ENCODE results near the gene MED27.

- TF ChIP-seq ISL2 (CRISPR knock-in tag; IDR thresholded peaks at IDR 0.05) (no peak), FOXK2 (IDR thresholded peaks at IDR 0.05) (no peak), BHLHE40 (IDR thresholded peaks at IDR 0.05; ENCODE audit: low read length) (no peak), CBX2 (IDR thresholded peaks at IDR 0.05; ENCODE audit: low read depth, low read length) (no peak), CBX2 (CRISPR knock-in tag; IDR thresholded peaks at IDR 0.05; ENCODE audit: low read depth) (no peak), AFF4 (CRISPR knock-in tag; IDR thresholded peaks at IDR 0.05) (no peak), SP2 (CRISPR knock-in tag; IDR thresholded peaks at IDR 0.05) (no peak), CEBPG (CRISPR knock-in tag; IDR thresholded peaks at IDR 0.05) (no peak), BCL6 (CRISPR knock-in tag; IDR thresholded peaks at IDR 0.05) (no peak), ZKSCAN8 (CRISPR knock-in tag; IDR thresholded peaks at IDR 0.05; ENCODE audit: borderline replicate concordance) (no peak), ZFP36 (IDR thresholded peaks at IDR 0.05; ENCODE audit: borderline replicate concordance, low read depth, low read length, partially characterized antibody) (no peak), CBX5 (CRISPR knock-in tag; IDR thresholded peaks at IDR 0.05; ENCODE audit: borderline replicate concordance) (no peak)
- TF ChIP-seq, protein P1, sequence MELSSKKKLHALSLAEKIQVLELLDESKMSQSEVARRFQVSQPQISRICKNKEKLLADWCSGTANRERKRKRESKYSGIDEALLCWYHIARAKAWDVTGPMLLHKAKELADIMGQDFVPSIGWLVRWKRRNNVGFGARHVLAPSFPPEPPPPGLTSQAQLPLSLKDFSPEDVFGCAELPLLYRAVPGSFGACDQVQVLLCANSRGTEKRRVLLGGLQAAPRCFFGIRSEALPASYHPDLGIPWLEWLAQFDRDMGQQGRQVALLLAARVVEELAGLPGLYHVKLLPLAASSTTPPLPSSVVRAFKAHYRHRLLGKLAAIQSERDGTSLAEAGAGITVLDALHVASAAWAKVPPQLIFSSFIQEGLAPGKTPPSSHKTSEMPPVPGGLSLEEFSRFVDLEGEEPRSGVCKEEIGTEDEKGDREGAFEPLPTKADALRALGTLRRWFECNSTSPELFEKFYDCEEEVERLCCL (CRISPR knock-in tag; IDR thresholded peaks at IDR 0.05; ENCODE audit: borderline replicate concordance), result no peak
- TF ChIP-seq, protein P2, sequence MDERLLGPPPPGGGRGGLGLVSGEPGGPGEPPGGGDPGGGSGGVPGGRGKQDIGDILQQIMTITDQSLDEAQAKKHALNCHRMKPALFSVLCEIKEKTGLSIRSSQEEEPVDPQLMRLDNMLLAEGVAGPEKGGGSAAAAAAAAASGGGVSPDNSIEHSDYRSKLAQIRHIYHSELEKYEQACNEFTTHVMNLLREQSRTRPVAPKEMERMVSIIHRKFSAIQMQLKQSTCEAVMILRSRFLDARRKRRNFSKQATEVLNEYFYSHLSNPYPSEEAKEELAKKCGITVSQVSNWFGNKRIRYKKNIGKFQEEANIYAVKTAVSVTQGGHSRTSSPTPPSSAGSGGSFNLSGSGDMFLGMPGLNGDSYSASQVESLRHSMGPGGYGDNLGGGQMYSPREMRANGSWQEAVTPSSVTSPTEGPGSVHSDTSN (CRISPR knock-in tag; IDR thresholded peaks at IDR 0.05), result no peak
Observed at GRCh38 chr9:132026932-132027585, 52.6 kb downstream of the MED27 start.
